ENCODE results near the gene SH3PXD2A. TPM values are rescaled to one million over a fixed set of nuclear protein-coding genes. Genes with fewer than 3 reads are reported as not detected.

Gene SH3PXD2A
- total RNA-seq, 4 donors from 2014 or later = 26.5 to 56.9 (median 33.3) TPM

DNA sequence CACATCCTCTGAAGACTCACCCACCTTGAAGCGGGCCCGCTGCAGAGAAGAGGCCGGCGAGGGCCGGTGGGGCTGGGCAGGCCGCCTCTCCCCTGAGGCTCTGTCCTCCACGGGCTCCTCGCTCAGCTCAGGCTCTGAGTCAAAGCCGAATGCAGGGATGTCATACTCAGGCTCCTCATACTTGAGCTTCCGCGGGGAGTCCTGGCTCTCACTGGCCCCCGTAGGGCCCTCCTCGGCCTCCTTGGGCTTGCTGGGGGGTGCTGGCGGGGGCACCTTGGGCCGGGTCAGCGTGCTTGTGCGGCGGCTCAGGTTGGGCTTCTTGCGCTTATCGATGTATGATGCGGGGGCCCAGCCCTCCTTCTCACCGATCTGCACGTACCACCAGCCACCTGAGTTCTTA, 252.0 kb downstream of the SH3PXD2A start:
- Histone ChIP-seq H3K4me1 (peaks cover 0 to 16% (median 10%) of the 10 kb centered on the region in 4 donors), H3K36me3 (peaks cover 0 to 5% (median 0%) of the 10 kb centered on the region in 4 donors), H3K9me3 (no peaks in the 10 kb centered on the region), H3K27me3 (no peaks in the 10 kb centered on the region), H3K27ac (no peak overlapping the region), H3K4me3 (no peak overlapping the region)
- WGBS, 2 donors (ENCODE audit: low coverage in 1 of 2) = 96 to 100% methylated on average over 2 to 22 of the region's 23 CpGs
- no peak for DNase-seq
- intact Hi-C loops (cut with DNase I; ENCODE audit: low total_unique reads) = no loop called here
- TF ChIP-seq POLR2AphosphoS5 (IDR thresholded peaks at IDR 0.05) (no peak), POLR2A (IDR thresholded peaks at IDR 0.05) (no peak)
- in situ Hi-C loops (cut with MboI; ENCODE audit: low pct_ligation_motif_present in 1 of 4, low pct_unique_long_range_greater_than_20kb in 1 of 4, low sequenced_read_pairs in 3 of 4) = loop anchor here in 3 of 4 donors (5.0 to 25.0 kb wide), 3 partner anchors 79 to 259 kb away; partner anchors contain the start of gene SH3PXD2A (in 1 of the 3)

- DNase-seq = no peak
- in situ Hi-C loops (cut with MboI; ENCODE audit: low pct_ligation_motif_present in 1 of 4, low pct_unique_long_range_greater_than_20kb in 1 of 4, low sequenced_read_pairs in 3 of 4) = loop anchor here in 3 of 4 donors (5.0 to 25.0 kb wide), 3 partner anchors 79 to 259 kb away; partner anchors contain the start of gene SH3PXD2A (in 1 of the 3)
- Histone ChIP-seq H3K9me3 (no peaks in the 10 kb centered on the region), H3K36me3 (peaks cover 0 to 5% (median 0%) of the 10 kb centered on the region in 4 donors), H3K4me1 (peaks cover 0 to 16% (median 10%) of the 10 kb centered on the region in 4 donors), H3K27ac (no peak overlapping the region), H3K4me3 (no peak overlapping the region), H3K27me3 (no peaks in the 10 kb centered on the region)
- TF ChIP-seq POLR2A (IDR thresholded peaks at IDR 0.05) (no peak), CTCF (IDR thresholded peaks at IDR 0.05) (no peak), EP300 (IDR thresholded peaks at IDR 0.05; ENCODE audit: low read depth) (no peak), POLR2AphosphoS5 (IDR thresholded peaks at IDR 0.05) (no peak)
- intact Hi-C loops (cut with DNase I; ENCODE audit: low total_unique reads) = no loop called here
- 94% methylated on average over 16 of the region's 16 CpGs; no CpG with 5 or more reads in 1 of the 2 donors for WGBS, 2 donors (ENCODE audit: low coverage in 1 of 2)
Observed at GRCh38 chr10:103602852-103603155, 252.6 kb downstream of the SH3PXD2A start.

DNA sequence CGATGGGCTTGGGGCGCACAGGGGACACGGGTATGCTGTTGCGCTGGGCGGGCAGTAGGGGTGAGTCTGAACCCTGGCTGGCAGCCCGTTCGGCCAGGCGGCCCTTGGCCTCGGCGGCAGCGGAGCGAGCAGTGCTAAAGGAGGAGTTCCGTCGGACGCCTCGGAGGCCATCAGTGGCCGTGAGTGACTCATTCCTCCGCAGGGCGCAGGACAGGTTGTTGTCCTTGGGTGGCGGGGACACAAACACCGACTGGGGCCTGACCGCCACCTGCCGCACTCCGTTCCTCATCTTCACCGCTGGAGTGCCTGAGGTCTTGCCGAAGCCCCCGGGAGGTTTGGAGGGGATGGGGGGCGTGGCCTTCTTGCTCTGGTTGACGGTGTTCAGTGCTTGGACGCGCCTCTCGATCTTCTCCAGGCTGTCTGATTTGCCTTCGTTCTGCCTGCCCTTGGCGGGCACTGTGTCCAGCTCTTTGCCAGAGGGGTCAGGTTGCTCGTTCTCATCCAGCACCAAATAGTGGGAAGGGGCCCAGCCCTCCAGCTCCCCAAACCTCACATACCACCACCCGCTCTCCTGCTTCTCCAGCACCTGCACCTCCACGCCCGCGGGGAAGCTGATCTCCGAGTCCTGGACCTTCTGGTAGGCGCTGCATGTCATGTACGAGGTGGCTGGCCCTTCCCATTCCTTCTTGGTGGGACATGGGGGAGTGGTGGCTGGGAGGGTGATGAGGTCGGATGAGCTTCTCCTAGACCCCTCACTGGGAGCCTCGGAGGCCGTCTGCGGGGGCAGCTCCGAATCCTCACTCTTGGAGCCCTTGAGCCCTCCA, 253.1 kb downstream of the SH3PXD2A start:
- TF ChIP-seq POLR2AphosphoS5 (IDR thresholded peaks at IDR 0.05) (no peak), EP300 (IDR thresholded peaks at IDR 0.05; ENCODE audit: low read depth) (no peak), POLR2A (IDR thresholded peaks at IDR 0.05) (no peak), CTCF (IDR thresholded peaks at IDR 0.05) (no peak)
- Histone ChIP-seq H3K4me3 (no peak overlapping the region), H3K4me1 (peaks cover 0 to 16% (median 10%) of the 10 kb centered on the region in 4 donors), H3K9me3 (no peaks in the 10 kb centered on the region), H3K27ac (no peak overlapping the region), H3K27me3 (no peaks in the 10 kb centered on the region), H3K36me3 (peaks cover 0 to 5% (median 0%) of the 10 kb centered on the region in 4 donors)
- in situ Hi-C loops (cut with MboI; ENCODE audit: low pct_ligation_motif_present in 1 of 4, low pct_unique_long_range_greater_than_20kb in 1 of 4, low sequenced_read_pairs in 3 of 4) (loop anchor here in 3 of 4 donors (5.0 to 25.0 kb wide), 3 partner anchors 80 to 260 kb away; partner anchors contain the start of gene SH3PXD2A (in 1 of the 3)), intact Hi-C loops (cut with DNase I; ENCODE audit: low total_unique reads) (no loop called here)
- WGBS, 2 donors (ENCODE audit: low coverage in 1 of 2) = 93% methylated on average over 46 of the region's 47 CpGs; no CpG with 5 or more reads in 1 of the 2 donors
- DNase-seq = no peak

GRCh38 chr10:103600956-103601569, 254.3 kb downstream of the SH3PXD2A start:
- peak overlapping the region; percentile 16 to 57 (median 40) for H3K27ac ChIP-seq
- 80 to 87% methylated on average over 1 to 7 of the region's 7 CpGs for WGBS, 2 donors (ENCODE audit: low coverage in 1 of 2)
- no peak for TF ChIP-seq CTCF (IDR thresholded peaks at IDR 0.05)
- no peak for TF ChIP-seq POLR2A (IDR thresholded peaks at IDR 0.05)
- TF ChIP-seq EP300 (IDR thresholded peaks at IDR 0.05; ENCODE audit: low read depth) = no peak
- no peak for TF ChIP-seq POLR2AphosphoS5 (IDR thresholded peaks at IDR 0.05)
- H3K4me3 ChIP-seq = no peak overlapping the region
- no peaks in the 10 kb centered on the region for H3K27me3 ChIP-seq
- H3K4me1 ChIP-seq = peaks cover 0 to 16% (median 10%) of the 10 kb centered on the region in 4 donors
- in situ Hi-C loops (cut with MboI; ENCODE audit: low pct_ligation_motif_present in 1 of 4, low pct_unique_long_range_greater_than_20kb in 1 of 4, low sequenced_read_pairs in 3 of 4) = loop anchor here in 3 of 4 donors (5.0 to 25.0 kb wide), 3 partner anchors 81 to 261 kb away; partner anchors contain the start of gene SH3PXD2A (in 1 of the 3)
- intact Hi-C loops (cut with DNase I; ENCODE audit: low total_unique reads) = no loop called here
- H3K36me3 ChIP-seq = peaks cover 0 to 5% (median 0%) of the 10 kb centered on the region in 4 donors
- DNase-seq = no peak
- no peaks in the 10 kb centered on the region for H3K9me3 ChIP-seq
